ENCODE results near the gene EMSY. TPM values are rescaled to one million over a fixed set of nuclear protein-coding genes. Genes with fewer than 3 reads are reported as not detected.

Gene EMSY
- total RNA-seq, 1 experiment from 2014 or later = 30.1 TPM

- DNase-seq (ENCODE audit: low read depth) = no peak
Measured at GRCh38 chr11:76456571-76456970, 11.8 kb downstream of the EMSY start.

GRCh38 chr11:76459299-76459698 lies 14.5 kb downstream of the EMSY start:
- no peak for DNase-seq (ENCODE audit: low read depth)

GRCh38 chr11:76459846-76460245 lies 15.0 kb downstream of the EMSY start:
- no peak for DNase-seq (ENCODE audit: low read depth)

GRCh38 chr11:76462317-76462716 lies 17.5 kb downstream of the EMSY start:
- DNase-seq (ENCODE audit: low read depth) = no peak

GRCh38 chr11:76465701-76466100 lies 20.9 kb downstream of the EMSY start:
- no peak for DNase-seq (ENCODE audit: low read depth)

GRCh38 chr11:76466666-76467065 lies 21.8 kb downstream of the EMSY start:
- DNase-seq (ENCODE audit: low read depth) = no peak

- DNase-seq (ENCODE audit: low read depth) = no peak
Measured at GRCh38 chr11:76469141-76469540, 24.3 kb downstream of the EMSY start.

GRCh38 chr11:76471382-76471781 lies 26.6 kb downstream of the EMSY start:
- DNase-seq (ENCODE audit: low read depth) = no peak

- DNase-seq (ENCODE audit: low read depth) = no peak
Measured at GRCh38 chr11:76480241-76480640, 35.4 kb downstream of the EMSY start.

GRCh38 chr11:76491644-76492043 lies 46.8 kb downstream of the EMSY start:
- DNase-seq (ENCODE audit: low read depth) = no peak

GRCh38 chr11:76493040-76493439 lies 48.2 kb downstream of the EMSY start:
- no peak for DNase-seq (ENCODE audit: low read depth)

- no peak for DNase-seq (ENCODE audit: low read depth)
Measured at GRCh38 chr11:76493626-76494539, 49.1 kb downstream of the EMSY start.

GRCh38 chr11:76495019-76495418 lies 50.2 kb downstream of the EMSY start:
- DNase-seq (ENCODE audit: low read depth) = no peak

GRCh38 chr11:76496174-76496573 lies 51.4 kb downstream of the EMSY start:
- DNase-seq (ENCODE audit: low read depth) = no peak

GRCh38 chr11:76501526-76502202 lies 56.8 kb downstream of the EMSY start:
- no peak for DNase-seq (ENCODE audit: low read depth)

- DNase-seq (ENCODE audit: low read depth) = no peak
Measured at GRCh38 chr11:76506833-76507232, 62.0 kb downstream of the EMSY start.

GRCh38 chr11:76510060-76511047 lies 65.5 kb downstream of the EMSY start:
- DNase-seq (ENCODE audit: low read depth) = peak; percentile 51

GRCh38 chr11:76512851-76513653 lies 68.2 kb downstream of the EMSY start:
- DNase-seq (ENCODE audit: low read depth) = peak; percentile 19

GRCh38 chr11:76513654-76514034 lies 68.8 kb downstream of the EMSY start:
- DNase-seq (ENCODE audit: low read depth) = no peak

- DNase-seq (ENCODE audit: low read depth) = no peak
Measured at GRCh38 chr11:76515494-76515893, 70.7 kb downstream of the EMSY start.

- no peak for DNase-seq (ENCODE audit: low read depth)
Measured at GRCh38 chr11:76523147-76523546, 78.3 kb downstream of the EMSY start.
